Smooth muscle cell (in vitro differentiated cells): Measurements from ENCODE around the gene AP3B1. TPM values are rescaled to one million over a fixed set of nuclear protein-coding genes. Genes with fewer than 3 reads are reported as not detected.
A peak's percentile ranks its signal among the peaks of the same experiment; 100 is the strongest.

Experiments
- DNase-seq: peaks from one replicate; lab custom pipeline; 2025; ENCODE audit not compliant: unreplicated experiment; lab: John Stamatoyannopoulos, UW
- H2AFZ ChIP-seq: fragments of 200-600 bp; sonication (generic); 2 replicates; pipeline ENCODE4 v1.6.0; 2016; ENCODE audit warnings: antibody characterized with exemption, low read depth, mild to moderate bottlenecking
- H3F3A ChIP-seq: fragments of 200-600 bp; sonication (generic); 2 replicates; pipeline ENCODE4 v1.6.0; 2017; ENCODE audit warnings: antibody characterized with exemption, low read depth
- H3K27ac ChIP-seq: fragments of 200-600 bp; sonication (generic); 2 replicates; pipeline ENCODE4 v1.5.1; 2016; ENCODE audit warnings: low read depth, mild to moderate bottlenecking
- H3K27me3 ChIP-seq: fragments of 200-600 bp; sonication (generic); 2 replicates; pipeline ENCODE4 v1.6.1; 2016; ENCODE audit warnings: low read depth, mild to moderate bottlenecking
- H3K36me3 ChIP-seq: fragments of 200-600 bp; sonication (generic); 2 replicates; pipeline ENCODE4 v1.5.1; 2016; ENCODE audit warnings: low read depth
- H3K4me1 ChIP-seq: fragments of 200-600 bp; sonication (generic); 2 replicates; pipeline ENCODE4 v1.5.1; 2016; ENCODE audit warnings: low read depth
- H3K4me2 ChIP-seq: fragments of 200-600 bp; sonication (generic); 2 replicates; pipeline ENCODE4 v1.6.0; 2016; ENCODE audit warnings: mild to moderate bottlenecking
- H3K4me3 ChIP-seq: fragments of 200-600 bp; sonication (generic); 2 replicates; pipeline ENCODE4 v1.5.1; 2016; ENCODE audit warnings: mild to moderate bottlenecking
- H3K79me2 ChIP-seq: fragments of 200-600 bp; sonication (generic); 2 replicates; pipeline ENCODE4 v1.6.0; 2016; ENCODE audit warnings: low read depth, mild to moderate bottlenecking
- H3K9ac ChIP-seq: fragments of 200-600 bp; sonication (generic); 2 replicates; pipeline ENCODE4 v1.6.0; 2016; ENCODE audit warnings: low read depth
- H3K9me3 ChIP-seq: fragments of 200-600 bp; sonication (generic); replicated peaks from 2 replicates; pipeline ENCODE4 v1.5.1; 2016; ENCODE audit warnings: low read depth
- H4K20me1 ChIP-seq: fragments of 200-600 bp; sonication (generic); 2 replicates; pipeline ENCODE4 v1.6.0; 2016; ENCODE audit warnings: low read depth
- CTCF ChIP-seq: fragments of 200-600 bp; sonication (generic); IDR thresholded peaks from 2 replicates; pipeline ENCODE4 v1.5.1; 2017; ENCODE audit warnings: borderline replicate concordance, mild to moderate bottlenecking, antibody characterized with exemption; ENCODE audit not compliant: insufficient read depth, poor library complexity, severe bottlenecking
- WGBS: methylation state at CpG from one replicate; pipeline ENCODE4 v1.1.7; 2016; ENCODE audit warnings: low lambda C conversion rate; 5-methylcytosine and 5-hydroxymethylcytosine counted together
- polyA plus RNA-seq: library from polyadenylated mRNA; unstranded; fragments of >200 nt; fragmentation: Nextera tagmentation; extraction: Ambion mirVana; gene quantifications from 2 replicates; pipeline ENCODE4 v1.2.1, GENCODE V29; 2016
- total RNA-seq: library from RNA; depleted of rRNA; stranded (reverse); fragments of >200 nt; gene quantifications from 2 replicates; pipeline ENCODE4 v1.2.3, GENCODE V29; 2014

Gene AP3B1
- total RNA-seq (73.5 and 76.3 TPM in 2 replicates), polyA plus RNA-seq (31.7 and 36.9 TPM in 2 replicates)

- no peak for TF ChIP-seq CTCF
- no peaks in the 10 kb centered on the region for H3K9me3 ChIP-seq
- peak within 1 kb of the TSS; percentile 98 for H3K4me3 ChIP-seq
- no peaks in the 10 kb centered on the region for H3K27me3 ChIP-seq
- H3K4me2 ChIP-seq, result peak within 1 kb of the TSS; percentile 96
- H3K9ac ChIP-seq, result peak within 1 kb of the TSS; percentile 96
- H3K36me3 ChIP-seq, result no peaks in the 10 kb centered on the region
- peaks cover 12% of the 10 kb centered on the region for H3K4me1 ChIP-seq
- H3K27ac ChIP-seq, result peak within 1 kb of the TSS; percentile 81
- DNase-seq, result peak; percentile 89
- WGBS, result 1% methylated on average over 50 of the region's 53 CpGs
- peaks cover 36% of the 10 kb centered on the region for H4K20me1 ChIP-seq
- no peaks in the 10 kb centered on the region for H3F3A ChIP-seq
- H3K79me2 ChIP-seq, result peaks cover 50% of the 10 kb centered on the region
- peak within 1 kb of the TSS; percentile 99 for H2AFZ ChIP-seq
Measured at GRCh38 chr5:78294248-78295034, at the start of gene AP3B1. Gene AP3B1 (minus strand): TSS chr5:78294698. CDS start chr5:78294579, 119 bp downstream.

- Histone ChIP-seq H3K9ac (no peak overlapping the region), H3K27ac (no peak overlapping the region), H4K20me1 (no peaks in the 10 kb centered on the region), H2AFZ (no peak overlapping the region), H3K4me3 (no peak overlapping the region), H3K79me2 (no peaks in the 10 kb centered on the region), H3K4me1 (peaks cover 9% of the 10 kb centered on the region), H3K9me3 (no peaks in the 10 kb centered on the region), H3K36me3 (no peaks in the 10 kb centered on the region), H3K27me3 (no peaks in the 10 kb centered on the region), H3F3A (no peaks in the 10 kb centered on the region), H3K4me2 (no peak overlapping the region)
- TF ChIP-seq CTCF, result no peak
- 64% methylated on average over 3 of the region's 3 CpGs for WGBS
- DNase-seq, result no peak
Measured at GRCh38 chr5:78341440-78341839, 46.9 kb upstream of the AP3B1 start.

GRCh38 chr5:78339617-78340436 lies 45.3 kb upstream of the AP3B1 start:
- H3K27ac ChIP-seq, result no peak overlapping the region
- H2AFZ ChIP-seq, result no peak overlapping the region
- H4K20me1 ChIP-seq, result no peaks in the 10 kb centered on the region
- no peaks in the 10 kb centered on the region for H3K36me3 ChIP-seq
- H3F3A ChIP-seq, result no peaks in the 10 kb centered on the region
- no peak for TF ChIP-seq CTCF
- WGBS, result 94% methylated on average over 5 of the region's 5 CpGs
- H3K4me3 ChIP-seq, result no peak overlapping the region
- no peak for DNase-seq
- H3K4me2 ChIP-seq, result no peak overlapping the region
- H3K4me1 ChIP-seq, result peaks cover 4% of the 10 kb centered on the region
- no peaks in the 10 kb centered on the region for H3K27me3 ChIP-seq
- H3K9ac ChIP-seq, result no peak overlapping the region
- no peaks in the 10 kb centered on the region for H3K9me3 ChIP-seq
- no peaks in the 10 kb centered on the region for H3K79me2 ChIP-seq
